GM20431 (cell line): ENCODE results near the gene MBD4.
"Not testable (repeated sequence)": the region's sequence is repeated elsewhere in the genome, so short reads cannot be mapped to it uniquely, and the experiment has no call there.

Experiments used
- in situ Hi-C: fragments of 300-500 bp; cut with MseI, MboI; formaldehyde crosslinking; loops from one replicate; pipeline ENCODE4 v1.15.0; 2020; ENCODE audit warnings: low sequenced_read_pairs; ENCODE audit not compliant: unreplicated experiment

Gene MBD4

DNA sequence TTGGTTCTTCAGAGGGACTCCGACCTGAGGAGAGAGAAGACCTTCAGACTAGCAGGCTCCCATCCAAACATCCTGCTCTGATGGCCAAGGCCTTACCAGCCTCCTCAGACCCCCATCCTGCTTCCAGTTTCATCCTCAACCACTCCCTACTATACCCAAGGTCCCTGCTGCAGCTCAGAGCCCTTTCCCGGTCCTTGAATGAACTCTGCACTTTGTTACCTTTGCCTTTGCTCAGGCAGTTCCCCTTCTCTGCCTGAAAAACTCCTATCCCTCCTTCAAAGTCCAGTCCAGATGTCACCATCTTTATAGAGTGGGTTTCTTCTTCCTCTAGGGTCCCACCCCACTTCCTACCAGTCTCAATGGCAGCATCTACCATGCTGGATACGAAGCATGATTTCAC, 24.4 kb downstream of the MBD4 start:
- in situ Hi-C loops: no loop called here

DNA sequence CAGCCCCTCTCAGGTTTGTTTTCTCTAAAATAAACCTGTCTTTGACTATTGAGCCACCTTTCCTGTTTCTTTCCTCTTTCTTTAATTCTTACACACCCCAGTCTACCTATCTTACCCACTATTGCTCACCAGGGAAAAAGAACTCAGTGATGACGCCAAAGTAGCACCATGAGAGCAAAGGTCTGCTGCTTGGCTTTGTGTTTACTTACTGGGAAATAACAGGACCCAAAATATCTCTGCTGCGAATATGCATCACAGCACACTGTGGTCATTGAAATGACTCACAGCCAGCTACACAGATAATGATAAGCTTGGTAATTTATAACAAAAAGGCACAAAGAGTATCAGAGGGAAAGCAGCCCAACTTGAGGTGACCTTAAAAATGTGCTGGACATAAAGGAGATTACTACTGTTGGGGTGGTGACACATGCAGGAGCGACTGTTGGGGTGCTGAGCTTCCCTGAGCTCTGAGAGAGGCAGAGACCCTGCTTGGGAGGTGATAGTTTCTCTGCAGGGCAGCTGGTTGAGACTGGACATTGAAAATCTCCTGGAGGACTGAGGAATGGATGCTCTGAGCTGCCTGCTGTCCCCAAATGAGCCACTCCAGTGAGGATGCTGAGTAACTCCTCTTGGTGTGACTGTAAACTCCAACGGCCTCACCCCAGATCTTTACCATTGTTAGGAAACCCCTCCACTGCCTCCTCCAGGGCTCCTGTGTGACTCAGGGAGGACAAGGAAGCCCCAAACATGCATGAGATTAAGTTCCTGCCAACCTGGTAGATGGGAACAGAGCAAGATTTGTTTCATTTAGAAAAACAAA, 25.9 kb downstream of the MBD4 start:
- in situ Hi-C loops: no loop called here

DNA sequence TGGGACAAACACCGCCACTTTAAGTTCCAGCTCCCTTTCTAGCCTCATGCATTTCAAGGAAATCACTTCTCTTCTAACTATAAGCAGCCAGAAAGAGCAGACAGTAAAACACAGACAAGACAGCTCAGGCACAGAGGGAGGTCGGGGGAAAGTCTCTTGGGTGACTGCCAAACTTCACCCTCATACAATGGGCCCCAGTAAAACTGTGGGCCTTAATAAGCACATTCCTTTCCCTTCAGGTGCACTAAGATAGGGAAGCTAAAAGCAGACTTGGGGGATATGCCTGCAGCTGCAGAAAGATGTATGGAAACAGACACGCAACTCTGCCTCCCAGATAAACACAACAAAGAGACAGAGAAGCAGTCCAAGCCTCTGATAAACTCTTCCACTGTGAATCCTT, 26.5 kb downstream of the MBD4 start:
- in situ Hi-C loops: not testable (repeated sequence)

DNA sequence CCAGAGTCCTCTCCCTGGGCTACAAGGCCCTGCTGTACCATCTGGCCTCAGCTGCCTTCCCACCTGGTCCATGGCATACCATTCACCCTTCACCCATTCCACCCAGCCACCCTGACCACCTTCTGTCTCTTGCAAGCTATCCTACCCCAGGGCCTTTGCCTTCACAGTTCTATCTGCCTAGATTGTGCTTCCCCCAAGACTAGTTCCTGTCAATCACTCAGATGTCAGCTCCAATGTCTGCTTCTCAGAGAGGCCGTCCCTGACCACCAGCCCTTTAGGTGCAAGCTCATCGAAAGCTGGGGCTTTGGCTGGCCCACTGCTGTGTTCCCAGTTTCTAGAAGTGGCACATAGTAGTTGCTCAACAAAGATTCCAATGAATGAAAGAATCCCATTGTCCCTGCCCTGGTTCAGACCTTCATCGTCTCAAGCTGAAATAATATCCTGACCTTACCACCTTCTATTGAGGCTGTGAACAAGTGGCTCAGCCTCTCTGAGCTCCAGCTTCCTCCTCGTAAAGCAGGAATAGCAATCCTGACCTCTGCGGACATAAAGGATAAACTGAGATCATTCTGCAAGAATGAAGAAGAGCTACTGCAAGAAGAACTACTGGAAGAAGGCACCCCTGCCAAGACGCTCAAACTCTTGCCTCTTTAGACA, 27.1 kb downstream of the MBD4 start:
- in situ Hi-C loops: no loop called here

DNA sequence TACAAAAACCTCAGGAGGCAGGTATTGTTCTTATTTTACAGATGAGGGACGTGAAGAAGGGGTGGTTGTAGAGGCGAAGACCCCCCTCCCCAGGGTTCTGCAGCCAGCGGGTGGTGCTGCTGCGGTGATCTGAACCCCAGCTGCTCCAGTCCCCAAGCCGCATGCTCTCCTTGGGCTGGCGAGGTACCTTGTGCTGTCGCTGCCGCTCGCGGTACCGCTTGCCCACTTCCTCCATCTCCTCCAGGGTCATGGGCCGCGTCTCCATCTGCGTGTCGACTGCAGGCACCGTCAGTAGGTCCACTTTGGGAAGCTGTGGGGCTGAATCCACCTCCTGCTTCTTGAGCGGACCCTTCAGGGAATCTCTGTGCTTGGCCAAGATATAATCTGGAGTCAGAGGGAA, 28.8 kb downstream of the MBD4 start:
- in situ Hi-C loops: no loop called here

DNA sequence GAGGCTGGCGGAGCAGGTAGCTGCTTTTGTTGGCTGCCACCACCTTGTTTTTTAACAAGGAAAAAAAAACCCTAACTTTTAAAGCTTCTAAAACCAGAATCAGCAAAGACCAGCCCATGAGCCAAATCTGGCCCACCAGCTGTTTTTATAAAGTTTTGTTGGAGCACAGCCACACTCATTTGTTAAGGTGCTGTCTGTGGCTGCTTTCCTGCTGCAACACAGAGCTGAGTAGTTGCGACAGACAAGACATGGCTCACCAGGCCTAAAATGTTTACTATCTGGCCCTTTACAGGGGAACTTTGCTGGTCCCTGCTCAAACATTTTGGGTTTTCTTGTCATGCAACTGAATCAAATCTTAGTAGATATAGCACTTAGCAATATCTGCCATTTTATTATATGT, 30.2 kb downstream of the MBD4 start:
- in situ Hi-C loops: no loop called here

DNA sequence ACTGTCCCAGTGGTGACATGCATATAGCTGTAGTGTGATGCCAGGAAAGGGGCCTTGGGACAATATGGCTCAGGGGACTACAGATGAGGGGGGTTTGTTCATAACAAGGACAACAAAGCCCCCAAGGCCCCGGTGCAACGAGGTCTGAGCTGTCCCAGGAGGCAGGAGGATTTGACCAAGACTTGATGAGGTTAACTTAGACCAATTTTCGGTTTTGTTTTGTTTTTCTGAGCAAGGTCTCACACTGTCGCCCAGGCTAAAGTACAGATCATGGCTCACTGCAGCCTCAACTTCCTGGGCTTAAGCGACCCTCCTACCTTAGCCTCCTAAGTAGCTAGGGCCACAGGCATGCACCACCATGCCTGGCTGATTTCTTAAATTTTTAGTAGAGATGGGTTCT, 35.1 kb downstream of the MBD4 start:
- in situ Hi-C loops: no loop called here

DNA sequence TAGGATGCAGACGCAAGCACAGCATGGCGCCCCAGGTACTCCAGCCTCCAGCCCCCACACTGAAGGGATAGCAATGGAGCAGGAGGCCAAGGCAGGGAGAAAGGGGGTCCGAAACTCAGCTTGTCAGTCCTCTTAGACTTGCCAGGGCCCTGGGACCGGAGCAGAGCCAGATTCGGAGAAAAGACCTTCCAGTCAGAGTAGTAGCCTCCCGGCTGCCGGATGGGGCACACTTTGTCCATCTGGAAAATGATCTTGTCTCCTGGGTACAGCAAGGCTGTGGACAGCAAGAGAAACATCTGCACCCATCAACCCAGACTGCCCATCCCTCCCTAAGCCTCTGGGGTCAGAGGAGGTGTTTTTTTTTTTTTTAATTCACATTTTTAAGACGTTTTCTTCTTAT, 35.6 kb downstream of the MBD4 start:
- in situ Hi-C loops: no loop called here

DNA sequence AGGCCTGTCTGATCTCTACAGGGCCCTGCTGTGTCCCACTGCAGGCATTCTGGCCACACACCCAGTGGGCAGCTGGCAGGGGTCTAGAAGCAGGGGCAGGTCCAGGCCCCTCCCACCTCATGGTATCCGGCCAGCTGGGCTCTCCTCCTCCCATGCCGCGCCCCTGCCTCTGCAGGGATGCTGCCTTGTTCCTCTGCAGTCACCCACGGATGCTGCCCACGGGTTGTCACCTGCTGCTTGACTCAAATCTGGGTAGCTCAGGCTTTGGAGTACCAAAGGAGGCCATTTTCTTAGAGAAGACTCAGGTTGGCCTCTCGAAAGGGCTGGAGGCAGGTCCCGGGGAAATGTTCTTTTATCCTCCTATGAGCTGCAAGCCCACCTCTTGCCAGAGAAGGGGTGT, 36.3 kb downstream of the MBD4 start:
- in situ Hi-C loops: no loop called here

DNA sequence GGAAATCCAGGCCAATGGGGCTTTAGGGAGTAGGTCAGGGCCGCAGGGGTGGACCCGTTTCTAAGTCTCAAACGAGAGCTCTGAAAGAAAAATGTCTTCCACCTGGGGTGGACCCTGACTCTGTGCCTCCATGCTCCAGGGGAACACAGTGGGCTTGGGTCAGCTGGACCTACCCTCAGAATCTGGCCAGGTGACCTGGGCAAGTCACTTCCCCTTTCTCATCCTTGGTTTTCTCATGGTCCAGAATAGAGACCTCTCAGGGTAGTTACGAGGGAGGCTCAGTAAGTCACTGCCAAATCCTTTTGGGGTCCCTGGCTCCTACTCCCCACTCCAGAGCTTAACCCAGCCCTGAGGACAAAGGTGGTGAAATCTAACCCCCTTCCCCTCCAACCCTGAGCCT, 37.1 kb downstream of the MBD4 start:
- in situ Hi-C loops: no loop called here

DNA sequence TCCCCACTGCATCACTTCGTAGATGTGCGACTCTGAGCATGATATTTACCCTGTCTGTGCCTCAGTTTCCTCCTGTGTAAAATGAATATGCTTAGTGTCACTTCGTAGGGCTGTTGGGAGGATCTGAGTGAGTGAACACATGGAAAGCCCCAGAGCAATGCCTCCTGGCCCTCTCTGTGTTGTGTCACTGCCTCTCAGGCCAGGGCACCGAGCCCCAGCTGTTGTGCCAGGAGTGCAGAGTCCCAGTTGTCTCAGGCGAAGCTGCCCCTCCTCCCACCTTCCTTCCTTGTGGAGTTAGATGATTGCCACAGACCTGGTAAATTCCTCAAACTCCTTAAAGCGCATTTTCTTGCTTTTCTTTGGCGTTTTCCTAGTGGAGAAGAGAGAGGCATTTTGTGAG, 37.5 kb downstream of the MBD4 start:
- in situ Hi-C loops: no loop called here

DNA sequence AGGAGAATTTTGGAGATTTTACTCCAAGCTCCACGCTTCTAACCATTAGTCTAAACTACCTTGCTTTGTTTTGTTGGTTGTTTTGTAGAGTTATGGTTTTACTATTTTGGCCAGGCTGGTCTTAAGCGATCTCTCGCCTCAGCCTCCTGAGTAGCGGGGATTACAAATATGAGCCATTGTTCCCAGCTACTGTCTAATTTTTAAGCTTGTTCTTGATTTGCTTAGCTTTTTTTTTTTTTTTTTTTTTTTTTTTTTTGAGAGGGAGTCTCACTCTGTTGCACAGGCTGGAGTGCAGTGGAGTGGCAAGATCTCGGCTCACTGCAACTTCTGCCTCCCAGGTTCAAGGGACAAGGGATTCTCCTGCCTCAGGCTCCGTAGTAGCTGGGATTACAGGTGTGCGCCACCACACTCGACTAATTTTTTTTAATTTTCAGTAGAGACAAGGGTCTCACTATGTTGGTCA, 39.8 kb downstream of the MBD4 start:
- in situ Hi-C loops: no loop called here

DNA sequence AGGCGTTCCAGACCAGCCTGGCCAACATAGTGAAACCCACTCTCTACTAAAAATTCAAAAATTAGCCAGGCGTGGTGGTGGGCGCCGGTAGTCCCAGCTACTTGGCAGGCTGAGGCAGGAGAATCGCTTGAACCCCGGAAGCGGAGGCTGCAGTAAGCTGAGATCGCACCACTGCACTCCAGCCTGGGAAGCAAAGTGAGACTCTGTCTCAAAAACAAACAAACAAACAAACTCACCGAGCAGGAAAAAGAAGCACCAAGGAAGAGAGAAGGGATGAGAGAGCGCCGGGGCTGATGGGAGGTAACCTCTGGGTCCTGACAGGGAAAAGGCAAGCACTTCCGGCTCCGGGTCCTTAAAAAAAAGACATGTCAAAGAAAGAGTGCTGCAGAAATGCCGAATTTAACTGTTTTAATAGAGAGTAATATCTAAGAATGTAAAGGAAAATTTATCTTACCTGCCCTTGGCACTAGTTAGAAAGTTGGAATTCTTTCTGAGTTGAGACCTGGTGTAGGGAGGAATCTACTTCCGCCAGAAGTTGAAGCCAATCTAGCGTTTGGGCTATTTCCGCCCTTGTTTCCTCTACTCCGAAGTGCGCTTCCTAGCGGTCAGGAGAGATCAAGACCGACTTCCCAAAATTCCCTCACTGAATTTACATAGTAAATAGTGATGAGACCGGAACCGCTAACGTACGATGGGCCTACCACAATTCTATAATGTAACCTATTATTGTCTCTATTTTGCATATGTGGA, 40.4 kb downstream of the MBD4 start:
- in situ Hi-C loops: no loop called here

DNA sequence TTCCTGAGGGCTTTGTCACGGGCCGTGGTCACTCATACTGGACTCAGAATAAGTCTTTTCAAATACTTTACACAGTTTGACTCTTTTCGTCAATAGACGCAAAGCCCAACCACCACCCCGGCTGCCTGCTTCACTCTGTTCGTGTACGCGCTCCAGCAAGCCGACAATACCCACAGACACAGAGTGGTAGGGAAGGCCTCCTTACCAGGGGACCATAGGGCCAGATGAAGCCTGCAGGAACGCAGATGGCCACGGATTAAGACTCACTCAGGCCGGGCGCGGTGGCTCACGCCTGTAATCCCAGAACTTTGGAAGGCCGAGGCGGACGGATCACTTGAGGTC, 41.0 kb downstream of the MBD4 start:
- in situ Hi-C loops: no loop called here

DNA sequence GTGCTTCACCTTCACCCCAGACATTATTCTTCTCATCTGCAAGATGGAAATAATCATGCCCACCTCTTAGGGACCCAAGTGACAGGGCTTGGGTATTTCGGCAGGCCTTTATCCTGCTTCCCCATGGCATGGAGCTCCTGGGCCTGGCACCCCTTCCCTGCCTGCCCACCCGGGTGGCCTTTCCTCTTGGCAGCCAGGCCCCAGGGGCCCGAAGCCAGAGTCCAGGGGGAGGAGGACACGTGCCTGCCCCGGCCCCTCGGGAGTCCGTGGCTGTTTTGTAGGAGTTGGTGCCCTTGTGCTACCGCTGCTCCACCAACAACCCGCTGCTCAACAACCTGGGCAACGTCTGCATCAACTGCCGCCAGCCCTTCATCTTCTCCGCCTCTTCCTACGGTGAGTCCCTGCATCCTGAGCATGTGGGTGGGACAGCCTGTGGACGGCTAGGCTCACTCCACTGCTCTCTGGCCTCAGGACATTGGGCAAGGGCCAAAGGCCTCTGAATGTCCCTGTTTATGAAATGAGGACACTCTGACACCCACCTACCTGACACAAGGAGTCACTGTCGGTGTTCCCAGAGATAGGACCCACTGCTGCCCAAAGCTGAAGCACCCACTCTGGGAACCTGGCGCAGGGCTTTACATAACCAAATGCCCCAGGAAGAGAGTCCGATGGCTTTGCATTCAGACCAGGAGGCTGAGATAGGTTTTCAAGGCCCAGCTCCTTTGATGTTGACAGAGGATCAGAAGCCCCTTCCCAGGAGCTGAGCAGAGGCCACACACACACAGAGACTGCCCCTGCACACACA, 45.8 kb downstream of the MBD4 start:
- in situ Hi-C loops: not testable (repeated sequence)

DNA sequence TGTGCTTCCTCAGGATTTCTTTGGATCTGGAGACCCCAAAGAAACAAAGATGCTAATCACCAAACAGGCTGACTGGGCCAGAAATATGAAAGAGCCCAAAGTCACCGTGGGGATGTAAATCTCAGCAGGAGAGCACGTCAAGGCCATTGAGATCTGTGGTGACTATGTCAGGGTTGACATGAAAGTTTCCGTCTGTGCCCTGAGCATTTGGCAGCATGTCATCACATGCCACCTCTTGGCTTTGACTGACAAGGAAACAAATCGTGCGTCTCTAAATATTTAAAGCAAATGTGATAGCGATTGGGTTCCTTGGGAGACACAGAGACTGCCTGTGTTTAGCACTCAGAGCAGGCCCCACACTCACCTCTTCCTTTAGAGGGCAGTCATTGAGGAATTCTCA, 46.5 kb downstream of the MBD4 start:
- in situ Hi-C loops: no loop called here

DNA sequence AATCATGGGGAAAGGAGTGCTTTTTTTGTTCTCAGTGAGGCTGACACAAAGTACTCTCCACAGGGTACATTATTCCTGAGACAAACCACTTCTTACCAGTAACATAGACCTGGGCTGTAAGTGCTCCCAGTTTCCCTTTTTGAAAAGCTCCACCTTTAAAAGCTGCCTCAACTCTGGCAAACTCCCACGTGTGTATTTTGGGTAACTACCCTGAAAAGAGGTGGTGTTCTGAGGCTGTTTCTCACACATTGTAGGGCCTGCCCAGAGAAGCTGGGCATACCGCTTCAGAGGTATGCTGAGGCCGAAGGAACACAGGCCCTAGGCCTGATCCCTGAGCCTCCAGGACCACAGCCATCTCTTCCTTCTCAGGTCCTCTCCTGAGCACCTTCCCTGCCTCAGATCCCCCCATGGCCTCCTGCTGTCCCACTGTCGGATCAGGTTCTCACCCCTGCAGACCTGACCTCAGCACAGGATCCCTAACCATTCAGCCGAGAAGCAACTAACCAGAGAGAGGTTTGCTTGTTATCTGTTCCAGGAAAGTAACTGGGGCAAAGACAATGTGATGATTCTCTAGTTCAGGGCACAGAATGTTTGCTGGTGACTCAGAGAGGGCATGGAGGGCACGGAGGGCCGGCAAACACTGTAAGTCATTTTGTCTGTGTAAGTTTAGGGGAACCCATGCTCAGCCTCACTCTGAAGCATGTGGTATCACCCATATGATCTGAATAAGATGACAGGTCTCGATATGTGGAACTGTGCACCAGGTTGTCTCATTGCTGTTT, 47.5 kb downstream of the MBD4 start:
- in situ Hi-C loops: not testable (repeated sequence)

DNA sequence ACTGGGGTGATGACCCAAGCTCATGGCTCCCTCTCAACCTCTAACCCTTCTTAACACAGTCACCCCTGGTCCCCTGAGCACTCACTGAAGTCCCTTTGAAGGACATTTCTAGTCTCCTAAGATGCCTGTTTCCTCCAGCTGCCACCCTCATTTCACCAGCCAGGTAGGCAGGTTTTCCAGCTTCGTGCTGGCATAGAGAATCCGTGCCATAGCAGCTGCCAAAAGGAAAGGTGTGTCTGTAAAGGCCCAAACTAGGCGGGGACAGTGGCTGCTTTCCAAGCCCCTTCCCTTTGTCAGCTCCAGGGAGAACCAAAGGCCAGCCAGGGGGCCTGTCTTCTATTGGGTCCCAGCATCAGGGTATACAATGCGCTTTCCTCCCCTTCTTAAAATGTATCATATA, 48.2 kb downstream of the MBD4 start:
- in situ Hi-C loops: not testable (repeated sequence)

DNA sequence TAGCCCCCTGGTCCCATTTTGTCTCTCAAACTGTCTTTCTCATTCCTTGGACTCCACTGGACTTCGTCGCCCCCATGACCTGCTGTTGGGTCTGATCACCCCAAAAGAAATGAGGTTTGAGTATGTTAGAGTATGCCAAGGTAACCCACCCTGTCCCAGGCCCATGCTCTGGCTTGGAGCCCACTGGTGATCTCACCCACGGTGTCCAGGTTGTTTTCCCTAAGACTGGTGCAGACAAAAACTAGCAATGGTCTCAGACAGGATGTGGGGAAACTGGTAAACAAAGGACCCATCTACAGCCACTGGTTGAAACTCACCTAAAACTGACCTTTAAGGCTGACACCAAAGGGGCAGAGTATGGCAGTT, 50.2 kb downstream of the MBD4 start:
- in situ Hi-C loops: no loop called here
